Omental fat pad (tissue), 4 donors: Measurements from ENCODE around the gene PABPC4L. TPM values are rescaled to one million over a fixed set of nuclear protein-coding genes. Genes with fewer than 3 reads are reported as not detected.
"Not testable (repeated sequence)": the region's sequence is repeated elsewhere in the genome, so short reads cannot be mapped to it uniquely, and the experiment has no call there.

Experiments
- ATAC-seq: fragments of 150-250 bp; one replicate; pipeline ENCODE4 v1.9.1; 2016; ENCODE audit warnings: mild to moderate bottlenecking, moderate library complexity; ENCODE audit not compliant: low FRiP score
- DNase-seq: peaks from one replicate; pipeline ENCODE4 v3.0.0-alpha.2; 2019; ENCODE audit warnings: low spot score
- total RNA-seq, 4 donors: library from RNA; depleted of rRNA; stranded (reverse); fragments of >200 nt; gene quantifications; one replicate each; pipeline ENCODE4 v1.1.0, GENCODE V29; 2016
- TF ChIP-seq, protein P1 (sequence below), 3 donors: fragments of 450-650 bp; IDR thresholded peaks; one replicate each; pipeline ENCODE4 v1.5.1; 2016 to 2017; ENCODE audit warnings: antibody characterized with exemption in 3 of 3, mild to moderate bottlenecking in 3 of 3, moderate library complexity in 2 of 3

The PABPC4L gene
- total RNA-seq: 1 to 10 TPM in 2 of 4 donors, under 1 TPM in 2; 0.24 to 7.6 (median 0.95) TPM

DNA sequence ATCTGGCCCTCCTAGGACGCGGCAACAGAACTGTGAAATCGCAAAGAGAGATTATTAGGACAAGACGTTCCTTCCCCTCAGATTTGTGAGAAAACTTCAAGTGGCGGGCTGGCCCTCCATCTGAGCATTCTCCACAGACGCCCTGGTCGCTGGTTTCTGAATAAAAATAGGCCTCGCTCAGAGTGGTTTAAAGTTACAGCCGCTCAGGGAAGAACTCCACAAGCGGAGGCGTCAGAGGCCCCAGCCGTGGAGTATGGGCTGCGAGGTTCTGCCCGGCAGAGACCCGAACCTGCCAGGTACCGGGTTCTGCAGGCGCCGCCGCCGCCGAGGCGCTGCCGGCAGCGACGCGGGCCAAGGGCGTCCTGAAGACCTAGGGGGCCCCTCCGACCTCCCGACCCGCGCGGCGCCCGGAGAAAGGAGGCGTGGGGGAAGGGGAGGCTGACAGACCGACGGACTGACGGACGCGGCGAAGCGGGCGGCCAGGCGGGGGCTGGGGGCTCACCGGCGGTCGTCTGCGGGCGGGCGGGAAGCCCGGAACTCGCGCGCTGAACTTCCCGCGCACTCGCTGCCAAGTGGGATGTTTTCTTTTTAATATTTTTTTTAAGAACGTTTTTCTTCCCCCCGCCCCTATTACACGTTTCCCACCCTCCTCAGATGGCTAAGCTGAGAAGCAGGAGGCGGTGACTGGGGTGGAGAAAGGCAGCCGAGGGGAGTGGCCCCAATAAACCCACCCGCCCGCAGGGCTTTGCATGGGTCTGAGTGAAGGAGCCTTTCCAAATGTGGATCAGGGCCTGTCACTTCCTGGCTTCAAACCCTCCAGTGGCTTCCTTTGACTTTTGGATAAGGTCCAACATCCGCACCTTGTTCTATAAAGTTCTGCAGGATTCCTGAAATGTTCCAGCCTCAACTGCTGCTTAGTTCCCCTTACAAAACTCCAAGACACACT, at the start of gene PABPC4L:
Gene PABPC4L (minus strand): TSS at position 574 of the 946 bp plus-strand sequence. CDS start 770 bp downstream, outside the sequence.
- no peak for DNase-seq
- peak; percentile 86 for ATAC-seq
- TF ChIP-seq, protein P1, sequence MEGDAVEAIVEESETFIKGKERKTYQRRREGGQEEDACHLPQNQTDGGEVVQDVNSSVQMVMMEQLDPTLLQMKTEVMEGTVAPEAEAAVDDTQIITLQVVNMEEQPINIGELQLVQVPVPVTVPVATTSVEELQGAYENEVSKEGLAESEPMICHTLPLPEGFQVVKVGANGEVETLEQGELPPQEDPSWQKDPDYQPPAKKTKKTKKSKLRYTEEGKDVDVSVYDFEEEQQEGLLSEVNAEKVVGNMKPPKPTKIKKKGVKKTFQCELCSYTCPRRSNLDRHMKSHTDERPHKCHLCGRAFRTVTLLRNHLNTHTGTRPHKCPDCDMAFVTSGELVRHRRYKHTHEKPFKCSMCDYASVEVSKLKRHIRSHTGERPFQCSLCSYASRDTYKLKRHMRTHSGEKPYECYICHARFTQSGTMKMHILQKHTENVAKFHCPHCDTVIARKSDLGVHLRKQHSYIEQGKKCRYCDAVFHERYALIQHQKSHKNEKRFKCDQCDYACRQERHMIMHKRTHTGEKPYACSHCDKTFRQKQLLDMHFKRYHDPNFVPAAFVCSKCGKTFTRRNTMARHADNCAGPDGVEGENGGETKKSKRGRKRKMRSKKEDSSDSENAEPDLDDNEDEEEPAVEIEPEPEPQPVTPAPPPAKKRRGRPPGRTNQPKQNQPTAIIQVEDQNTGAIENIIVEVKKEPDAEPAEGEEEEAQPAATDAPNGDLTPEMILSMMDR (IDR thresholded peaks at IDR 0.05): no peak

GRCh38 chr4:134251322-134251721, 49.7 kb upstream of the PABPC4L start:
- ATAC-seq (no peak), DNase-seq (no peak)
- TF ChIP-seq, protein P1 (IDR thresholded peaks at IDR 0.05): no peak

GRCh38 chr4:134243742-134244713, 42.4 kb upstream of the PABPC4L start:
- TF ChIP-seq, protein P1 (IDR thresholded peaks at IDR 0.05): no peak
- DNase-seq: no peak
- no peak for ATAC-seq

- TF ChIP-seq, protein P1 (IDR thresholded peaks at IDR 0.05): no peak
- DNase-seq: no peak
- ATAC-seq: no peak
Observed at GRCh38 chr4:134219043-134219442, 17.5 kb upstream of the PABPC4L start.

GRCh38 chr4:134216411-134216810, 14.8 kb upstream of the PABPC4L start:
- DNase-seq: no peak
- no peak for ATAC-seq
- TF ChIP-seq, protein P1 (IDR thresholded peaks at IDR 0.05): no peak

- TF ChIP-seq, protein P1 (IDR thresholded peaks at IDR 0.05): no peak
- DNase-seq (no peak), ATAC-seq (no peak)
Observed at GRCh38 chr4:134215620-134216344, 14.2 kb upstream of the PABPC4L start.

DNA sequence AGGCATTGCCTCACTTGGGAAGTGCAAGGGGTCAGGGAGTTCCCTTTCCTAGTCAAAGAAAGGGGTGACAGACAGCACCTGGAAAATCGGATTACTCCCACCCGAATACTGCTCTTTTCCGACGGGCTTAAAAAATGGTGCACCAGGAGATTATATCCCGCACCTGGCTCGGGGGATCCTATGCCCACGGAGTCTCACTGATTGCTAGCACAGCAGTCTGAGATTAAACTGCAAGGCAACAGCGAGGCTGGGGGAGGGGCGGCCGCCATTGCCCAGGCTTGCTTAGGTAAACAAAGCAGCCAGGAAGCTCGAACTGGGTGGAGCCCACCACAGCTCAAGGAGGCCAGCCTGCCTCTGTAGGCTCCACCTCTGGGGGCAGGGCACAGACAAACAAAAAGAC, 6.4 kb upstream of the PABPC4L start:
- ATAC-seq, DNase-seq: not testable (repeated sequence)
